Endothelial cell of umbilical vein (primary cell): ENCODE measurements around the gene CENPB. TPM values are rescaled to one million over a fixed set of nuclear protein-coding genes. Genes with fewer than 3 reads are reported as not detected.

Source experiments
- BruUV-seq: library from RNA; stranded (reverse); fragments of 400-500 nt; replicated peaks from 2 replicates; lab custom pipeline; 2021; lab: Mats Ljungman, UMichigan
- CTCF ChIA-PET: fragments of 300-600, 350-600 bp; sonication (Branson Sonifier 250); formaldehyde crosslinking; loops from one replicate; lab custom pipeline; 2021; ENCODE audit warnings: antibody characterized with exemption, inconsistent platforms; lab: Charles Lee
- POLR2A ChIA-PET: fragments of 300-600, 350-600 bp; sonication (Branson Sonifier 250); formaldehyde crosslinking; loops from one replicate; lab custom pipeline; 2021; ENCODE audit warnings: antibody characterized with exemption, inconsistent platforms; lab: Charles Lee
- DNase-seq: peaks from one replicate; pipeline ENCODE4 v3.0.0-alpha.2; 2011; ENCODE audit warnings: low read depth, low spot score
- FAIRE-seq: peaks from 2 replicates; lab custom pipeline; 2011; peaks lifted over from hg19 to GRCh38; lab: Jason Lieb, UNC
- H2AFZ ChIP-seq: 2 replicates; pipeline ENCODE4 v1.6.0; 2012; ENCODE audit warnings: low read depth, low read length, control low read depth, inconsistent platforms
- H3K27ac ChIP-seq: 2 replicates; pipeline ENCODE4 v1.5.1; 2011; ENCODE audit warnings: low read depth, mild to moderate bottlenecking, control low read depth, low read length, moderate library complexity; ENCODE audit not compliant: insufficient read depth
- H3K27me3 ChIP-seq, 2 experiments: 2 replicates each; pipeline versions ENCODE4 v1.6.0 to v1.6.1; 2011; ENCODE audit warnings: low read length in 2 of 2, mixed read lengths in 1 of 2; ENCODE audit not compliant: control insufficient read depth in 2 of 2, insufficient read depth in 2 of 2
- H3K36me3 ChIP-seq, 2 experiments: 2 replicates in 1 of 2; 3 replicates in 1 of 2; pipeline ENCODE4 v1.5.1; 2011; ENCODE audit warnings: low read length in 2 of 2, mild to moderate bottlenecking in 1 of 2, moderate library complexity in 1 of 2; ENCODE audit not compliant: control insufficient read depth in 2 of 2, insufficient read depth in 2 of 2; ENCODE audit errors: extremely low read depth in 1 of 2
- H3K4me1 ChIP-seq: 3 replicates; pipeline ENCODE4 v1.5.1; 2011; ENCODE audit warnings: mild to moderate bottlenecking, low read length; ENCODE audit not compliant: control insufficient read depth, insufficient read depth; ENCODE audit errors: extremely low read depth
- H3K4me2 ChIP-seq: 2 replicates; pipeline ENCODE4 v1.6.1; 2011; ENCODE audit warnings: low read length, control low read depth, mixed read lengths; ENCODE audit not compliant: insufficient read depth
- H3K4me3 ChIP-seq, 3 experiments: fragments of 200-600 bp in 1 of 3; sonication (generic), shearing (Covaris generic) in 1 of 3; replicated peaks in 1 of 3; 2 replicates each; pipeline ENCODE4 v1.5.1; 2011 to 2016; ENCODE audit warnings: control low read depth in 3 of 3, low read length in 3 of 3, mild to moderate bottlenecking in 2 of 3, inconsistent platforms in 1 of 3, low read depth in 1 of 3, moderate library complexity in 1 of 3; ENCODE audit not compliant: insufficient read depth in 1 of 3
- H3K79me2 ChIP-seq: 2 replicates; pipeline ENCODE4 v1.6.0; 2012; ENCODE audit warnings: low read length, inconsistent platforms; ENCODE audit not compliant: control insufficient read depth, insufficient read depth
- H3K9ac ChIP-seq: replicated peaks from 2 replicates; pipeline ENCODE3; 2011; ENCODE audit warnings: low read length, control low read depth; ENCODE audit not compliant: insufficient read depth; ENCODE audit errors: extremely low read depth
- H3K9me1 ChIP-seq: replicated peaks from 3 replicates; pipeline ENCODE4 v1.6.0; 2011; ENCODE audit warnings: mild to moderate bottlenecking, low read length; ENCODE audit not compliant: control insufficient read depth, insufficient read depth; ENCODE audit errors: extremely low read depth
- H3K9me3 ChIP-seq: replicated peaks from 2 replicates; pipeline ENCODE4 v1.5.1; 2012; ENCODE audit warnings: low read length, inconsistent platforms; ENCODE audit not compliant: control insufficient read depth, insufficient read depth
- H4K20me1 ChIP-seq: replicated peaks from 2 replicates; pipeline ENCODE3; 2011; ENCODE audit warnings: mild to moderate bottlenecking, low read length; ENCODE audit not compliant: control insufficient read depth, insufficient read depth; ENCODE audit errors: extremely low read depth
- CTCF ChIP-seq, 2 donors: IDR thresholded peaks; 1 replicate in 1 of 2; 2 replicates in 1 of 2; pipeline ENCODE4 v1.5.1; 2011; ENCODE audit warnings: low read length in 2 of 2, mild to moderate bottlenecking in 2 of 2, moderate library complexity in 2 of 2, control low read depth in 1 of 2, inconsistent platforms in 1 of 2, low read depth in 1 of 2; ENCODE audit not compliant: insufficient read depth in 1 of 2; ENCODE audit errors: extremely low read depth in 1 of 2
- JUN ChIP-seq: IDR thresholded peaks from 2 replicates; pipeline ENCODE4 v1.6.1; 2011; ENCODE audit warnings: borderline replicate concordance, low read depth; ENCODE audit not compliant: insufficient read length, insufficient read depth
- POLR2A ChIP-seq: IDR thresholded peaks from 2 replicates; pipeline ENCODE4 v1.6.1; 2012; ENCODE audit warnings: low read depth, mild to moderate bottlenecking, control low read depth, low read length
- POLR2AphosphoS5 ChIP-seq: IDR thresholded peaks from 2 replicates; pipeline ENCODE4 v1.6.1; 2012; ENCODE audit warnings: low read depth, mild to moderate bottlenecking, control low read depth, low read length, moderate library complexity; ENCODE audit not compliant: insufficient read depth
- dilution Hi-C: fragments of 300-500 bp; cut with MboI; formaldehyde crosslinking; loops from one replicate; pipeline ENCODE4 v1.15.0; 2019; ENCODE audit warnings: low sequenced_read_pairs; ENCODE audit not compliant: extremely low pct_ligation_motif_present
- intact Hi-C: fragments of 100-400 bp; cut with micrococcal nuclease; formaldehyde crosslinking; loops from one replicate; pipeline ENCODE4 v1.10.0; 2022
- polyA plus RNA-seq, 4 experiments: library from polyadenylated mRNA; depleted of rRNA in 3 of 4; stranded (reverse) in 3 of 4; unstranded in 1 of 4; fragments of >200 nt; gene quantifications; 2 replicates each; pipeline versions ENCODE4 v1.2.1 to v1.2.3, GENCODE V29; 2011 to 2012; ENCODE audit warnings: missing spikeins in 1 of 4
- total RNA-seq: library from RNA; stranded (reverse); gene quantifications from 2 replicates; pipeline ENCODE4 v1.2.3, GENCODE V29; 2021

The CENPB gene
- total and polyA plus RNA-seq, 2 donors (not counting 3 experiments of a cell fraction or from before 2014, with no cell fraction given), result 30.4 to 90.3 TPM

GRCh38 chr20:3795511-3796468 lies 9.2 kb upstream of the CENPB start, which contains the start of gene CDC25B:
Gene CDC25B (plus strand): TSS chr20:3796310. CDS start chr20:3796532, 222 bp downstream.
- H3K27me3 ChIP-seq, result no peaks in the 10 kb centered on the region
- peak; percentile 97 for FAIRE-seq
- TF ChIP-seq JUN, result no peak
- peak; percentile 57 for TF ChIP-seq POLR2AphosphoS5
- TF ChIP-seq POLR2A, result peak; percentile 61
- TF ChIP-seq CTCF (IDR thresholded peaks at IDR 0.05; ENCODE audit: extremely low read depth in 1 of 2, insufficient read depth in 1 of 2, low read depth in 1 of 2, low read length in 2 of 2), result peak in 1 of 2 donors; percentile 49
- no peaks in the 10 kb centered on the region for H3K9me3 ChIP-seq
- intact Hi-C loops, result loop anchor here (1.0 kb wide), 2 partner anchors 13 to 25 kb away; partner anchors contain the start of gene AP5S1
- H3K9ac ChIP-seq, result peak within 1 kb of the TSS; percentile 91
- peaks cover 20% of the 10 kb centered on the region for H3K4me1 ChIP-seq
- H3K4me3 ChIP-seq, result peak within 1 kb of the TSS; percentile 66 to 90 (median 70)
- H3K27ac ChIP-seq, result peak within 1 kb of the TSS; percentile 84
- peak; percentile 88 for DNase-seq
- CTCF ChIA-PET, result interaction anchor here (1.0 to 2.1 kb wide), 6 partner anchors 9 to 59 kb away, joined by 3 to 29 read pairs (median 5); partner anchors contain the start of genes AP5S1, CENPB and SPEF1
- dilution Hi-C loops, result no loop called here
- H4K20me1 ChIP-seq, result no peaks in the 10 kb centered on the region
- H3K9me1 ChIP-seq, result no peaks in the 10 kb centered on the region
- H2AFZ ChIP-seq, result peak within 1 kb of the TSS; percentile 79
- BruUV-seq, result TSS peak; percentile 84
- no peaks in the 10 kb centered on the region for H3K36me3 ChIP-seq
- POLR2A ChIA-PET, result interaction anchor here (1.0 to 1.2 kb wide), 3 partner anchors 9 to 25 kb away, joined by 3 to 4 read pairs (median 3); partner anchors contain the start of gene SPEF1
- H3K4me2 ChIP-seq, result peak within 1 kb of the TSS; percentile 75
- peaks cover 25% of the 10 kb centered on the region for H3K79me2 ChIP-seq
